PC-9 (cell line): ENCODE data around the gene KIR2DL1. TPM values are rescaled to one million over a fixed set of nuclear protein-coding genes. Genes with fewer than 3 reads are reported as not detected.
"Not testable (repeated sequence)": the region's sequence is repeated elsewhere in the genome, so short reads cannot be mapped to it uniquely, and the experiment has no call there.

ENCODE experiments used
- BruUV-seq: library from RNA; stranded (reverse); fragments of 400-500 nt; replicated peaks from 2 replicates; lab custom pipeline; 2021; lab: Mats Ljungman, UMichigan
- CTCF ChIA-PET: fragments of 300-600 bp; sonication (Branson Sonifier 250); formaldehyde crosslinking; loops from one replicate; lab custom pipeline; 2022; ENCODE audit warnings: antibody characterized with exemption; lab: Charles Lee
- POLR2A ChIA-PET: fragments of 300-600 bp; sonication (Branson Sonifier 250); formaldehyde crosslinking; loops from one replicate; lab custom pipeline; 2022; ENCODE audit warnings: antibody characterized with exemption; ENCODE audit not compliant: unreplicated experiment; lab: Charles Lee
- DNase-seq, 2 experiments: peaks; one replicate each; pipeline versions ENCODE4 v3.0.0 to v3.0.0-alpha.2; 2015 to 2022; ENCODE audit warnings: mixed read lengths in 1 of 2
- H2AFZ ChIP-seq: fragments of 200-600 bp; sonication (generic); 2 replicates; pipeline ENCODE4 v1.8.1; 2017; ENCODE audit warnings: antibody characterized with exemption
- H3F3A ChIP-seq: fragments of 200-600 bp; sonication (generic); 2 replicates; pipeline ENCODE4 v1.8.1; 2017; ENCODE audit warnings: antibody characterized with exemption, mild to moderate bottlenecking, low read depth; ENCODE audit not compliant: insufficient read depth
- H3K27ac ChIP-seq: fragments of 200-600 bp; sonication (generic); 2 replicates; pipeline ENCODE4 v1.6.1; 2016; ENCODE audit warnings: mixed run types
- H3K27me3 ChIP-seq: fragments of 200-600 bp; sonication (generic); 2 replicates; pipeline ENCODE4 v1.6.1; 2016; ENCODE audit warnings: low read depth, mixed run types; ENCODE audit not compliant: insufficient read depth
- H3K36me3 ChIP-seq: fragments of 200-600 bp; sonication (generic); 2 replicates; pipeline ENCODE4 v1.6.1; 2016; ENCODE audit warnings: low read depth, mixed run types
- H3K4me1 ChIP-seq: fragments of 200-600 bp; sonication (generic); replicated peaks from 2 replicates; pipeline ENCODE4 v1.6.1; 2016; ENCODE audit warnings: mixed run types; ENCODE audit not compliant: insufficient read depth
- H3K4me2 ChIP-seq: fragments of 200-600 bp; sonication (generic); 2 replicates; pipeline ENCODE4 v1.6.1; 2017; ENCODE audit warnings: mixed run types
- H3K4me3 ChIP-seq: fragments of 200-600 bp; sonication (generic); 2 replicates; pipeline ENCODE4 v1.6.1; 2016; ENCODE audit warnings: mixed run types
- H3K79me2 ChIP-seq: fragments of 200-600 bp; sonication (generic); 2 replicates; pipeline ENCODE4 v1.6.1; 2017; ENCODE audit warnings: low read depth, mixed run types
- H3K9me2 ChIP-seq: fragments of 200-600 bp; sonication (generic); 2 replicates; pipeline ENCODE4 v1.8.1; 2017; ENCODE audit warnings: mild to moderate bottlenecking; ENCODE audit not compliant: insufficient read depth
- H3K9me3 ChIP-seq: fragments of 200-600 bp; sonication (generic); 2 replicates; pipeline ENCODE4 v1.8.1; 2016; ENCODE audit warnings: low read depth; ENCODE audit not compliant: insufficient read depth
- H4K20me1 ChIP-seq: fragments of 200-600 bp; sonication (generic); 2 replicates; pipeline ENCODE4 v1.8.1; 2017; ENCODE audit not compliant: insufficient read depth
- EZH2 ChIP-seq: fragments of 200-600 bp; sonication (generic); IDR thresholded peaks from 2 replicates; pipeline ENCODE4 v1.8.0; 2017; ENCODE audit warnings: antibody characterized with exemption, low read depth
- intact Hi-C: fragments of 100-400 bp; cut with micrococcal nuclease; formaldehyde crosslinking; loops from one replicate; pipeline ENCODE4 v1.10.0; 2022; ENCODE audit not compliant: unreplicated experiment
- total RNA-seq: library from RNA; stranded (reverse); gene quantifications from 2 replicates; pipeline ENCODE4 v1.2.3, GENCODE V29; 2021
- TF ChIP-seq, protein P1 (sequence below): fragments of 200-600 bp; sonication (generic); conservative IDR thresholded peaks from 2 replicates; pipeline ENCODE4 v1.6.1; 2017; ENCODE audit warnings: mixed run types, antibody characterized with exemption, mild to moderate bottlenecking, moderate library complexity

The KIR2DL1 gene
- total RNA-seq, 1 experiment from 2014 or later: not detected

DNA sequence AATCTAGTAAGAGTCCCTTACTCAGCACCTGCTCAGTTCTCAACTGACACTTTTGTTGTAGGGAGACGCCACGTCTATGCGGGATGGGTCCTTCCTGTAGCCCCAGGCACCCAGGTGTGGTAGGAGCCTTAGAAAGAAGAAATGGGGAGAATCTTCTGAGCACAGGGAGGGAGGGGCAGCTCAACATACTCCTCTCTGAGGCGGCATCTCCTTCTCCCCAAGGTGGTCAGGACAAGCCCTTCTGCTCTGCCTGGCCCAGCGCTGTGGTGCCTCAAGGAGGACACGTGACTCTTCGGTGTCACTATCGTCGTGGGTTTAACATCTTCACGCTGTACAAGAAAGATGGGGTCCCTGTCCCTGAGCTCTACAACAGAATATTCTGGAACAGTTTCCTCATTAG, 35.0 kb downstream of the KIR2DL1 start:
- Histone ChIP-seq H3K4me3 (no peak overlapping the region), H3K9me2 (no peaks in the 10 kb centered on the region), H3F3A (no peaks in the 10 kb centered on the region), H4K20me1 (no peaks in the 10 kb centered on the region), H2AFZ (no peak overlapping the region), H3K4me1 (no peaks in the 10 kb centered on the region), H3K9me3 (no peaks in the 10 kb centered on the region), H3K27ac (no peak overlapping the region), H3K79me2 (no peaks in the 10 kb centered on the region), H3K27me3 (peaks cover 85% of the 10 kb centered on the region), H3K36me3 (no peaks in the 10 kb centered on the region), H3K4me2 (no peak overlapping the region)
- CTCF ChIA-PET: no interaction called here
- POLR2A ChIA-PET: no interaction called here
- intact Hi-C loops: no loop called here
- DNase-seq: no peak
- BruUV-seq: no TSS peak
- no peak for TF ChIP-seq EZH2
- TF ChIP-seq, protein P1, sequence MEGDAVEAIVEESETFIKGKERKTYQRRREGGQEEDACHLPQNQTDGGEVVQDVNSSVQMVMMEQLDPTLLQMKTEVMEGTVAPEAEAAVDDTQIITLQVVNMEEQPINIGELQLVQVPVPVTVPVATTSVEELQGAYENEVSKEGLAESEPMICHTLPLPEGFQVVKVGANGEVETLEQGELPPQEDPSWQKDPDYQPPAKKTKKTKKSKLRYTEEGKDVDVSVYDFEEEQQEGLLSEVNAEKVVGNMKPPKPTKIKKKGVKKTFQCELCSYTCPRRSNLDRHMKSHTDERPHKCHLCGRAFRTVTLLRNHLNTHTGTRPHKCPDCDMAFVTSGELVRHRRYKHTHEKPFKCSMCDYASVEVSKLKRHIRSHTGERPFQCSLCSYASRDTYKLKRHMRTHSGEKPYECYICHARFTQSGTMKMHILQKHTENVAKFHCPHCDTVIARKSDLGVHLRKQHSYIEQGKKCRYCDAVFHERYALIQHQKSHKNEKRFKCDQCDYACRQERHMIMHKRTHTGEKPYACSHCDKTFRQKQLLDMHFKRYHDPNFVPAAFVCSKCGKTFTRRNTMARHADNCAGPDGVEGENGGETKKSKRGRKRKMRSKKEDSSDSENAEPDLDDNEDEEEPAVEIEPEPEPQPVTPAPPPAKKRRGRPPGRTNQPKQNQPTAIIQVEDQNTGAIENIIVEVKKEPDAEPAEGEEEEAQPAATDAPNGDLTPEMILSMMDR: no peak

DNA sequence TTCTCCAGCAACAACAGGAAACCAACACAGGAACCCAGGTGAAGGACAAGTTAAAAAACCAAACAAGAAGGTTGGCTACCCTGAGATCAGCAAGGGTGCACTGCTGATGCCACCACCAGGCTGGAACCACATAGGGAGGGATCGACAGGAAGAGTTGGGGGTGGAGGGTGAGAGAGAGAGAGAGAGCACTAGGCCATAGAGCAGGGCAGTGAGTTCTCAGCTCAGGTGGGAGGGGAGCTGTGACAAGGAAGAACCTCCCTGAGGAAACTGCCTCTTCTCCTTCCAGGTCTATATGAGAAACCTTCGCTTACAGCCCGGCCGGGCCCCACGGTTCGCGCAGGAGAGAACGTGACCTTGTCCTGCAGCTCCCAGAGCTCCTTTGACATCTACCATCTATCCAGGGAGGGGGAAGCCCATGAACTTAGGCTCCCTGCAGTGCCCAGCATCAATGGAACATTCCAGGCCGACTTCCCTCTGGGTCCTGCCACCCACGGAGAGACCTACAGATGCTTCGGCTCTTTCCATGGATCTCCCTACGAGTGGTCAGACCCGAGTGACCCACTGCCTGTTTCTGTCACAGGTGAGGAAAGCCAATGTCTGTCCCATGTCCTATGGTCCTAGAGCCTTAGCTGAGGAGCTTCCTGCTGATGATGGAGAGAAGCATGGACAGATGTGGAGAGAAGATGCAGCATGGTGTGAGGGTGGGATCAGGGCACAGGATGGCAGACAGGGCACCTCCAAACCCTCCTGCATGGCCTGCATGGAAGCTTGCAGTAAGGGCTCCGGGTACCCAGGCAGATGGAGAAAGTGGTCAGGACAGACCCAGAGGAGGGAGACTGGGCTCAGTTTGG, 36.3 kb downstream of the KIR2DL1 start:
- Histone ChIP-seq H3K9me3 (no peaks in the 10 kb centered on the region), H2AFZ (no peak overlapping the region), H3K36me3 (no peaks in the 10 kb centered on the region), H4K20me1 (no peaks in the 10 kb centered on the region), H3K4me2 (no peak overlapping the region), H3F3A (no peaks in the 10 kb centered on the region), H3K9me2 (no peaks in the 10 kb centered on the region), H3K27me3 (peaks cover 96% of the 10 kb centered on the region), H3K4me3 (no peak overlapping the region), H3K27ac (no peak overlapping the region), H3K79me2 (no peaks in the 10 kb centered on the region), H3K4me1 (no peaks in the 10 kb centered on the region)
- ChIA-PET CTCF (no interaction called here), POLR2A (no interaction called here)
- intact Hi-C loops: no loop called here
- BruUV-seq: no TSS peak
- TF ChIP-seq EZH2: no peak
- TF ChIP-seq, protein P1: no peak
- DNase-seq: no peak

DNA sequence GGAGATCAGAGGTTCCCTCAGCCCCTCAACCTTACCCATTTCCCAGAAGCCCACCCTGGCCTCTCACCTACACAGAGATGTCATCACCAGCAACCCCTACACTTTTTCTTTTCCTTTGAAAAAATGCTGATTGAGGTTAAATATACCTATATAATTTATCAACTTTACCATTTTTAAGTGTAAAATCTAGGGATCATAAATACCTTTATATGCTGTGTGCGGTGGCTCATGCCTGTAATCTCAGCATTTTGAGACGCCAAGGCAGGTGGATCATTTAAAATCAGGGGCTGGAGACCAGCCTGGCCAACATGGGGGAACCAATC, 36.9 kb downstream of the KIR2DL1 start:
- no peak overlapping the region for H2AFZ ChIP-seq
- no peak overlapping the region for H3K27ac ChIP-seq
- H4K20me1 ChIP-seq: no peaks in the 10 kb centered on the region
- H3K4me3 ChIP-seq: no peak overlapping the region
- TF ChIP-seq, protein P1: no peak
- TF ChIP-seq EZH2: no peak
- no peaks in the 10 kb centered on the region for H3K36me3 ChIP-seq
- H3K9me3 ChIP-seq: no peaks in the 10 kb centered on the region
- no peaks in the 10 kb centered on the region for H3K9me2 ChIP-seq
- H3K79me2 ChIP-seq: no peaks in the 10 kb centered on the region
- intact Hi-C loops: no loop called here
- H3F3A ChIP-seq: no peaks in the 10 kb centered on the region
- H3K27me3 ChIP-seq: peaks cover 94% of the 10 kb centered on the region
- BruUV-seq: no TSS peak
- no peaks in the 10 kb centered on the region for H3K4me1 ChIP-seq
- no peak overlapping the region for H3K4me2 ChIP-seq
- ChIA-PET CTCF (no interaction called here), POLR2A (no interaction called here)
- no peak for DNase-seq

- H3K9me2 ChIP-seq, CTCF ChIA-PET, H3K27ac ChIP-seq, H3K9me3 ChIP-seq, intact Hi-C loops, H3K4me1 ChIP-seq, H4K20me1 ChIP-seq, BruUV-seq, H2AFZ ChIP-seq, H3K79me2 ChIP-seq, H3K4me3 ChIP-seq, H3F3A ChIP-seq, POLR2A ChIA-PET, H3K36me3 ChIP-seq, H3K4me2 ChIP-seq, DNase-seq: not testable (repeated sequence)
- peaks cover 71% of the 10 kb centered on the region for H3K27me3 ChIP-seq
These were observed 45.0 kb downstream of the KIR2DL1 start for GRCh38 chr19:54814571-54814970.

- BruUV-seq: not testable (repeated sequence)
These were observed 46.7 kb downstream of the KIR2DL1 start, which contains the start of gene KIR3DL1 for GRCh38 chr19:54816251-54816650. KIR3DL1 (plus strand) TSS chr19:54816468.

More at GRCh38 chr19:54816251-54816650, 46.7 kb downstream of the KIR2DL1 start, which contains the start of gene KIR3DL1:
- H3K79me2 ChIP-seq, H3K9me3 ChIP-seq, intact Hi-C loops, H3F3A ChIP-seq, H4K20me1 ChIP-seq, H2AFZ ChIP-seq, POLR2A ChIA-PET, H3K4me3 ChIP-seq, H3K4me2 ChIP-seq, DNase-seq, H3K27ac ChIP-seq, H3K9me2 ChIP-seq, H3K4me1 ChIP-seq, CTCF ChIA-PET, H3K36me3 ChIP-seq: not testable (repeated sequence)
- peaks cover 64% of the 10 kb centered on the region for H3K27me3 ChIP-seq
